HG02943 (cell line): ENCODE results near the gene TWNK.

ENCODE experiments used
- ATAC-seq: cut with Tn5 transposase; IDR thresholded peaks from one replicate; pipeline ENCODE4 v1.9.1; 2021; ENCODE audit warnings: mild to moderate bottlenecking, low read depth, moderate library complexity; ENCODE audit not compliant: unreplicated experiment

TWNK gene

DNA sequence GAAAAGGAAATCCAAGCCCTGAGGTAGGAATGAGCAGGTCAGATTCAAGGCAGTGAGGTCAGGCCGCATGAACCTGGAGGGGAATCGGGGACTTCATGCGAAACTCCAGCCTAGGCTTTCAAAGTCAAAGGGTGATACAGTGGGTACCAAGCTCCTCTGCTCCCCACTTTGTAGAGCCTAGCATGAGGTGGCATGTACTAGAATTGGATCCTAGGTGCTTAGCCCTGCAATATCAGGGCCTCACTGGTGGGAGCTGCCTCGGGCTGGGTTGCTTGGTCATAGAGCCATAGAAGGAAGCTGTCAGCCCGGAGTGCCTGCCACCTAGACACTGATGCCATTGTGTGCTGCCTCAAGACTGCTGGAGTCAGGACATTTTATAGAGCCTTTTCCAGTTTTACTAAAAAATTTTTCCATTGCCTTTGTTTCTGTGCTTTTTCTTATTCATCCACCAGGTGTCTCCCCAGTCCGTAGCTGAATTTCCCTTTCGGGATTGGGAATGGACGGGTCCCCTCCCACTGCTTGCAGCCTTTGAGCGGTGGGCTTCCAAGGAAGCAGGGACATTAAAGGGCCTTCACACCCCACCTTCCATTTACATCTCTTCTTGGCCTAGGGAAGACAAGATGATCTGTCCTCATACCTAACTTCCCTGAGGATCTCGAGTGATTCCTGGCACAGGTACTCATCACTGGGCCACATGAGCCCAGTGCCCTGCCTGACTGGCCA lies 6.8 kb downstream of the TWNK start:
- no peak for ATAC-seq

GRCh38 chr10:100995181-100995580 lies 7.8 kb downstream of the TWNK start:
- ATAC-seq, result no peak

DNA sequence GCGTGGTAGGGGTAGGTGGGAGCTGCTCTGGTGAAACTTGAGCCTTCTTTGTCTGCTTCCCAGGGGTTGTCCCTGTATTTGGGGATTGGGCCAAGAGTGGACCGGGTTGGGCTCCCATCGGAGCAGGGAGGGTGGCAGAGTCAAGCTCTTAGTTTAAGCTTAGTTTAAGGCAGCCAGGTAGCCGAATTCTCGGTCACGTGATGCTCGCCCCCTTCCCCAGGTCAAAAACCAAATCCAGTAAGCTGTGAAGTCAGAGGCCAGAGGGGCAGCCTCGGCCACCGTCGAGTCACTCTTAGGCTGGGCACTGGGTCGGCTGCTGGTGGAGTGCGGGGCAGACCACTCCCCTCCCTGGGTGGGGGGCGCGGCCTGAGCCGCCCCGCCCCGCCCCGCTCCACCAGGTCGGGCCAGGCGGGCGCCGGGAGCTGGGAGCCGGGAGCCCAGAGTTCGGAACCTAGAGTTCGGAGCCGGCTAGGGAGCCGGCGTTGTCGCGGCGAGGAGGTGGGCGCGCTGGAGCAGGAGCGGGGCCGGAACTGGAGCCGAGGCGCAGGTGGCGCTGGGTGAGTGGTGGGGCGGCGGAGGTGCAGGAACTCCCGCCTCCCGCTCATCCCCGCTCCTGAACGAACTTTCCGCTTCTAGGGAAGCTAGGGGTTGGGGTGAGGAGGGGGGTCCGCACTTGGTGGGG lies 9.5 kb downstream of the TWNK start:
- ATAC-seq, result no peak

GRCh38 chr10:100997360-100998182 lies 10.2 kb downstream of the TWNK start:
- no peak for ATAC-seq

GRCh38 chr10:100998183-100998990 lies 11.0 kb downstream of the TWNK start:
- ATAC-seq, result no peak

DNA sequence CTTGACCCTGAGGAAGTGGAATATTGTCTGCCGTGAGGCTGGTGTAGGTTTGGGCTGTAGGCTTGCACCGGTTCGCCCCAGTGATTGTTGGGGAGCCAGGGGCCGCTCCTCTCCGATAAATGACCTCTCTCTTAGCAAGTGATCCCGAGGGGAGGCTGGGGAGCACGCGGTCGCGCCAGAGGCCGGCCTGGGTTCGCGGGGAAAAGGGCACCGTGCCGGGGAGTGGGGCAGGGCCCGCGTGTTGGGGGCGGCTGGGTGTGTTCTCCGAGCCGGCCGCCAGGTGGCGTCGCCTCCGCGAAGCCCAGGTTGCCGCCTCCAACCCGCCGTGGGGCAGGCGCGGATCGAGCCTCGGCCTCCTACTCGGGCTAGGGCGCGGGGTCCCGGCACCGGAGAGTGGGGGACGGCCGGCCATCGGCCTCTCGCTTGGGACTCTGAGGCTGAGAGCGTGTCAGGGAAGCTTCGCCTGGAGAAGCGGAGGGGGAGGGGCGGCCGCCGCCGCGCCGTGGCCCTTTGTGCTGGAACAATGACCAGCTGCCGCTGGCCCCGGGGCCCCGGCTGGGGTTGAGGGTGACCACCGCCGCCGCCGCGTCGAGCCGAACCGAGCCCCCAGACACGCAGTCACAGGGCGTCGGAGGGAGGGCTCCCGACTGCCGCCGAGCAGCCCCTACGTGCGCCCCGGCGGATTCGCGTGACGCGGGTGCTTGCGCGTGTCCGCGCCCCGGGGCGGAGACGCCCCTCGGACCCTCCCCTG lies 11.8 kb downstream of the TWNK start:
- peak; percentile 47 for ATAC-seq

GRCh38 chr10:100999742-101000126 lies 12.4 kb downstream of the TWNK start, which contains the start of gene LZTS2:
Gene LZTS2, plus strand, starts transcription at chr10:100999808. Its CDS starts 2,731 bp downstream, at chr10:101002539.
- ATAC-seq, result no peak

DNA sequence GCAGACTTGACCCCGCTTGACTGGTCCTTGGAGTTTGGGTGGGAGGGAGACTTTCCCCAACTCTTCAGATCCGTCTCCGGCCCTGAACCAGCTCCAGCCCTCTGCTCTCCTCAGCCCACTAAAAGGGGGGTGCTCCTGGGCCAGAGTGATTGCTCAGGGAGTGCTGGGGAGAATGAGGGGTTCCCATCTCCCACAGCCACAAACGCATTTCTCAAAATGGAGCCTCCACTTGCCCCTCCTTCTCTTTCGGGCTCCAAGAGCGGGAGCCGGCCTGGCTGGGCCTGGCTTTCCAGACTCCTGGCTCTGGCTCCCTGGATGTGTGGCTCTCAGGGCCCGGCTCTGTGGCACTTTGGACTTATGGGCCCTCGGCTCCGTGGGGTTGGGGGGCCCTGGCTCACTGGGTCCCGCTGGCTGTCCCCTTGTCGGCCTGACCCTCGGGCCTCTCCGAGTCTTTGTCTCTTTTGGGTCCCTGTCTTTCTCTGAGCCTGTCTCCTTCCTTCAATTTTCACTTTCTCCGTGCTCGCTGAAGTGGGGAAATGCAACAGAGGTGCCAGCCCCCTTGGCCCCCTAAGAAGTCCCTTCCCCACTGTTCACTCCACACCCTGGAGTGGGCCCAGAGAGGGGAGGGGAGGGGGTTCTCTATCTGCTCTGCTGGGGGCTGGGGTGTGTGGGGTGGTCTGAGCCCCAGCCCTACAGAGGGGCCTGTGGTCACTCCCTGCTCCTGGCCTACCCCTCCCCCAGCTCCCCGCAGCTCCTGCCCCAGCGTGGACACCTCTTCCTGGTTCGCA lies 13.0 kb downstream of the TWNK start:
- no peak for ATAC-seq

- ATAC-seq, result no peak
These were observed 13.7 kb downstream of the TWNK start for GRCh38 chr10:101000915-101001658.

GRCh38 chr10:101001659-101002035 lies 14.3 kb downstream of the TWNK start:
- no peak for ATAC-seq

DNA sequence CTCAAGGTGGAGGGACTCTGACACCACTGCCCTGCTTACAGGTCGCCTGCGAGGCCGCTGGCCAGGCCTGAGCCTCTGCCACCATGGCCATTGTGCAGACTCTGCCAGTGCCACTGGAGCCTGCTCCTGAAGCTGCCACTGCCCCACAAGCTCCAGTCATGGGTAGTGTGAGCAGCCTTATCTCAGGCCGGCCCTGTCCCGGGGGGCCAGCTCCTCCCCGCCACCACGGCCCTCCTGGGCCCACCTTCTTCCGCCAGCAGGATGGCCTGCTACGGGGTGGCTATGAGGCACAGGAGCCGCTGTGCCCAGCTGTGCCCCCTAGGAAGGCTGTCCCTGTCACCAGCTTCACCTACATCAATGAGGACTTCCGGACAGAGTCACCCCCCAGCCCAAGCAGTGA lies 15.1 kb downstream of the TWNK start:
- ATAC-seq, result no peak

DNA sequence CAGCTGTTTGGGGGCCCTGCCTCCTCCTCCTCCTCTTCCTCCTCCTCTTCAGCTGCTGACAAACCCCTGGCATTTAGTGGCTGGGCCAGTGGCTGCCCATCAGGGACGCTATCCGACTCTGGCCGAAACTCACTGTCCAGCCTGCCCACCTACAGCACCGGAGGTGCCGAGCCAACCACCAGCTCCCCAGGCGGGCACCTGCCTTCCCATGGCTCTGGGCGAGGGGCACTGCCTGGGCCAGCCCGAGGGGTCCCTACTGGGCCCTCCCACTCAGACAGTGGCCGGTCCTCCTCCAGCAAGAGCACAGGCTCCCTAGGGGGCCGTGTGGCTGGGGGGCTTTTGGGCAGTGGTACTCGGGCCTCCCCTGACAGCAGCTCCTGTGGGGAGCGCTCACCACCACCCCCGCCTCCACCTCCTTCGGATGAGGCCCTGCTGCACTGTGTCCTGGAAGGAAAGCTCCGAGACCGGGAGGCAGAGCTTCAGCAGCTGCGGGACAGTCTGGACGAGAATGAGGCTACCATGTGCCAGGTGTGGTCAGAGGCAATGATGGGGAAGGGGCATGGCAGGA lies 16.4 kb downstream of the TWNK start:
- no peak for ATAC-seq

DNA sequence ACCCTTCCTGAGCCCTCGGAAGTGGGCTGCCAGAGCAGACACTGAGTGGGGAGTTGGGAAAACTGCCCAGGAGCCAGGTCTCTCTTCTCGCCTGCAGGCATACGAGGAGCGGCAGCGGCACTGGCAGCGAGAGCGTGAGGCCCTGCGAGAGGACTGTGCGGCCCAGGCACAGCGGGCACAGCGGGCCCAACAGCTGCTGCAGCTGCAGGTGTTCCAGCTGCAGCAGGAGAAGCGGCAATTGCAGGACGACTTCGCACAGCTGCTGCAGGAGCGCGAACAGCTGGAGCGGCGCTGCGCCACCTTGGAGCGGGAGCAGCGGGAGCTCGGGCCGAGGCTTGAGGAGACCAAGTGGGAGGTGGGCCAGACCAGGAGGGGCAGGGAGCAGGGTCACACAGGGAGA lies 18.0 kb downstream of the TWNK start:
- no peak for ATAC-seq

- ATAC-seq, result no peak
These were observed 18.7 kb downstream of the TWNK start for GRCh38 chr10:101005869-101006567.

GRCh38 chr10:101006593-101007098 lies 19.3 kb downstream of the TWNK start:
- no peak for ATAC-seq

DNA sequence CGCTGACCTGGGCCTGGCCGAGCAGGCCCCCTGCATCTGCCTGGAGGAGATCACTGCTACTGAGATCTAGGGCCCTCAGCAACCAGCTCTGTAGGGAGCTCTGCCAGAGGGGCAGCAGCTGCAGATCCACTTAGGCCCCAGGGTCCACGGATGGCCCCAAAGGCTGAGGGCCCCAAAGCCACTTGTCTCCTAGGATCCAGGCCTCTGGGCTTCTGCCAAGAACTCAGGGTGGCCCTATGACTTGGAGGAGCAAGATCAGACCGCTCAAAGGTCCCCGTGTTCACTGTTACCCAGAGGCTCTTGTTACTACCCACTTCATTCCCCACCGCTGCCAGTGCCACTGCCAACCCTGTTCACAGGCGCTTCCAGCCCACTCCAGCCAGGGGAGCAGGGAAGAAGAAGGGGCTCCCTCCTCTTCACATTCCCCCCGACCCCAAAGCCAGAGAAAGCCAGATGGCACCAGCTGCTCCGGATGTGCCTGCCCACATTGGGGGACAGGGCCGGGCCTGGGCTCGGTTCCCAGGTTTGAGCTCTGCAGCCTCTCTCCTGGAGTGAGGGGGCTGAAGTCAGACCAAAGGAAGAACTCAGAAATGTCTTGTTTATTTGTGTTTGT lies 19.9 kb downstream of the TWNK start:
- ATAC-seq, result no peak
